ENCODE data around the gene ZNF880.

Gene ZNF880

DNA sequence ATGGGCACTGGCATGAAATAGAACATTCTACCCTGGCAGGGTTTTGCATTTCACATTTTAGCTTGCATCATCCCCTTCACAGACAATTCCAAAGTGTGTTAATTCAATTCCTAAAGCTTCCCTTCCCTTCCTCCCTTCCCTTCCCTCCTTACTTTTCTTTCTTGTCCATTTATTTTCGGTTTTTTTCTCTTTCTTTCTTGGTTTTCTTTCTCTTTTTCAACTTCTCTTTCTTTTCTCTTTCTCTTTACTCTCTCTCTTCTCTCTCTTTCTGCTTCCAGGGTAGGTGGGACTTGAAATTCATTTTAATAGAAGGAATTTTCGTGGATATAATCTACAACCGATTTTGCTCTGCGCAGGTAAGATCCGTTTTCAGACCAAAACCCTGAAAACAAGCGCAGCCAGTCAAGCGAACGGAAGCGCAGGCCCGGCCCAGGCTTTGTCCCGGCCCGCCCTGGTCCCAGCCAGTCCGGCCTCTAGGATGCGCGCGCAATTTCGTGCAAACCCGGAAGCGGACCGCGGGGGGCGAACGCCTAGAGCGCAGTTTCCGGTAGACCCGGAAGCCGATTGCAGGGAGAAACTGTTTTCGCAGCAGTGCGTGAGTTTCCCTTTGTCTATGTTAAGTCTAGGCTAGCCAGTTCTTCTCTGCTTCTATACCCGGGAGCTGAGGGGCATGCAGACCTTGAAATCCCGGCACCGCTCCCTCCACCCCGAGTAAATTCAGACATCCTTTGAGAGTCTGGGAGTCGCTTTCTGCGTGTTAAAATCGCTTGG, 27.8 kb downstream of the ZNF880 start, which contains the start of gene ZNF528:
ZNF528 (plus strand) TSS at position 540 of the 771 bp plus-strand sequence. CDS start 4,165 bp downstream, outside the sequence.
- DNase-seq (ENCODE audit: low read depth): peak; percentile 55
- TF ChIP-seq, protein P1, sequence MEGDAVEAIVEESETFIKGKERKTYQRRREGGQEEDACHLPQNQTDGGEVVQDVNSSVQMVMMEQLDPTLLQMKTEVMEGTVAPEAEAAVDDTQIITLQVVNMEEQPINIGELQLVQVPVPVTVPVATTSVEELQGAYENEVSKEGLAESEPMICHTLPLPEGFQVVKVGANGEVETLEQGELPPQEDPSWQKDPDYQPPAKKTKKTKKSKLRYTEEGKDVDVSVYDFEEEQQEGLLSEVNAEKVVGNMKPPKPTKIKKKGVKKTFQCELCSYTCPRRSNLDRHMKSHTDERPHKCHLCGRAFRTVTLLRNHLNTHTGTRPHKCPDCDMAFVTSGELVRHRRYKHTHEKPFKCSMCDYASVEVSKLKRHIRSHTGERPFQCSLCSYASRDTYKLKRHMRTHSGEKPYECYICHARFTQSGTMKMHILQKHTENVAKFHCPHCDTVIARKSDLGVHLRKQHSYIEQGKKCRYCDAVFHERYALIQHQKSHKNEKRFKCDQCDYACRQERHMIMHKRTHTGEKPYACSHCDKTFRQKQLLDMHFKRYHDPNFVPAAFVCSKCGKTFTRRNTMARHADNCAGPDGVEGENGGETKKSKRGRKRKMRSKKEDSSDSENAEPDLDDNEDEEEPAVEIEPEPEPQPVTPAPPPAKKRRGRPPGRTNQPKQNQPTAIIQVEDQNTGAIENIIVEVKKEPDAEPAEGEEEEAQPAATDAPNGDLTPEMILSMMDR (IDR thresholded peaks at IDR 0.05; ENCODE audit: control insufficient read depth, insufficient read depth, low read depth, low read length, missing control alignments): no peak
- peak within 1 kb of the TSS; percentile 84 for H3K4me3 ChIP-seq (ENCODE audit: control insufficient read depth, low read depth, low read length)

DNA sequence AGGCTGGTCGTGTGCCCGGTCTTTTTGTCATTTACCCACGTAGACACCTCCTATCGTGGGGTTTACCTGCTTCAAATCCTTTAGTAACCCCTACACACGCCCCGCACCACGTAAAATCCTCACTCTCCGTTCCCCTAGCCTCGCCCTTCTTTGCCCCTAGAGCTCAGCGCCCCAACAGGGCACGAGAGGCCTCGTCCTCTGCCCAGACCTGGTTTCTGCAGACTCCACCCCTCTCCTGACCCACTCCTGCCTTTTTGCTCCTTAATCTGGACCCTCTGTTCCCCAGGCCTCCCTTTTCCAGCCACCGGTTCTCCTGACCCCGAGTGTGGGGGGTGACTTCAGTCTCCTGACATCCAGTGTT, 28.3 kb downstream of the ZNF880 start:
- peak overlapping the region; percentile 84 for H3K4me3 ChIP-seq (ENCODE audit: control insufficient read depth, low read depth, low read length)
- TF ChIP-seq, protein P1 (IDR thresholded peaks at IDR 0.05; ENCODE audit: control insufficient read depth, insufficient read depth, low read depth, low read length, missing control alignments): no peak
- no peak for DNase-seq (ENCODE audit: low read depth)

DNA sequence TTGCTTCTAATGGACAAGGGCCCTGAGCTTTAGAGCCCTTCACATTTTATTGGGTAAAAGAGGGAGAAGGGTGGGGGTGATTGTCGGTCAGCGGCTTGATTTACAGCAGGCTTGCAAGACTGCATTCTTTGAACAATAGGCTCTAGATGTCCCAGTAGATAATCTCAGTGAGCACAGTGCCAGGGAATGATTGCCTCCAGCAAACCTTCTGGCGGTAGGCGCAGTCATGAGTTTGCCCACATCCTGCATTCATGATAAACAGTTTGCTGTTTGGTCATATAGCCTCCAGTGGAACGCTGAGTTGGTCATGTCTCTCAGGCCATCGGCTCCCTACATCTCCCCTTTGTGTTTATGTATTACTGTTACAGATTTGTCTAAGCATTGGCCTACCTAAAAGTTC, 40.6 kb downstream of the ZNF880 start:
- TF ChIP-seq, protein P1 (IDR thresholded peaks at IDR 0.05; ENCODE audit: control insufficient read depth, insufficient read depth, low read depth, low read length, missing control alignments): no peak
- no peak for DNase-seq (ENCODE audit: low read depth)
- H3K4me3 ChIP-seq (ENCODE audit: control insufficient read depth, low read depth, low read length): no peak overlapping the region

DNA sequence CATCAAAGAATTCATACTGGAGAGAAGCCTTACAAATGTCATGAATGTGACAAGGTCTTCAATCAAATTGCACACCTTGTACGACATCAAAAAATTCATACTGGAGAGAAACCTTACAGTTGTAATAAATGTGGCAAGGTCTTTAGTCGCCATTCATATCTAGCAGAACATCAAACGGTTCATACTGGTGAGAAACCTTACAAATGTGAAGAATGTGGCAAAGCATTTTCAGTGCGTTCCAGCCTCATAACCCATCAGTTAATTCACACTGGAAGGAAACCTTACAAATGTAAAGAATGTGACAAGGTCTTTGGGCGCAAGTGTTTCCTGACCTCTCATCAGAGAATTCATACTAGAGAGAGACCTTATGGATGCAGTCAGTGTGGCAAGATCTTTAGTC, 46.0 kb downstream of the ZNF880 start:
- TF ChIP-seq, protein P1 (IDR thresholded peaks at IDR 0.05; ENCODE audit: control insufficient read depth, insufficient read depth, low read depth, low read length, missing control alignments): no peak
- no peak overlapping the region for H3K4me3 ChIP-seq (ENCODE audit: control insufficient read depth, low read depth, low read length)
- no peak for DNase-seq (ENCODE audit: low read depth)

DNA sequence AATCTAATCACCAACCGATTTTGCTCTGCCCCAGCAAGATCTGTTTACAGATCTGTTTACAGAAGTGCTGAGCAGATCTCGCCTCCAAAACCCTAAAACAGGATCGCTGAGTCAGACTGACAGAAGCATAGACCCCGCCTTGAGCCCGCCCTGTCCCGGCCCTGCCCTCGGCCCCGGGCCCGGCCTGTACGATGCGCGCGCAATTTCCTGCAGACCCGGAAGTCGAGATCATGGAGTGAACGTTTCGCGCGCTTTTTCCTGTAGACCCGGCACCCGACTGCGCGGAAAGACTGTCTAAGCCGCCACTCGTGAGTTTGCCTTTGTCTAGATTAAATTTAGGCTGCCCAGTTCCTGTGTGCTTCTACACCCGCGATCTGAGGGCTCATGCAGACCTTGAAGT, 59.2 kb downstream of the ZNF880 start, which contains the start of gene ZNF534:
ZNF534 (plus strand) TSS at position 212 of the 400 bp plus-strand sequence. CDS start 2,327 bp downstream, outside the sequence.
- DNase-seq (ENCODE audit: low read depth): no peak
- no peak within 1 kb of the TSS for H3K4me3 ChIP-seq (ENCODE audit: control insufficient read depth, low read depth, low read length)
- TF ChIP-seq, protein P1 (IDR thresholded peaks at IDR 0.05; ENCODE audit: control insufficient read depth, insufficient read depth, low read depth, low read length, missing control alignments): no peak
